Breast epithelium (tissue), 3 donors: ENCODE measurements around the gene PROM2.

ENCODE experiments used
- POLR2A ChIP-seq: fragments of 450-650 bp; IDR thresholded peaks from one replicate; pipeline ENCODE4 v1.6.1; 2016; ENCODE audit warnings: antibody characterized with exemption, mild to moderate bottlenecking, moderate library complexity
- POLR2AphosphoS5 ChIP-seq, 3 donors: sonication (generic); formaldehyde crosslinking; IDR thresholded peaks; one replicate each; pipeline ENCODE4 v1.6.1; 2017; ENCODE audit warnings: antibody characterized with exemption in 3 of 3
- TF ChIP-seq, protein P1 (sequence below), 3 donors: fragments of 450-650 bp; IDR thresholded peaks; one replicate each; pipeline ENCODE4 v1.5.1; 2016 to 2017; ENCODE audit warnings: antibody characterized with exemption in 3 of 3, mild to moderate bottlenecking in 3 of 3, moderate library complexity in 3 of 3

DNA sequence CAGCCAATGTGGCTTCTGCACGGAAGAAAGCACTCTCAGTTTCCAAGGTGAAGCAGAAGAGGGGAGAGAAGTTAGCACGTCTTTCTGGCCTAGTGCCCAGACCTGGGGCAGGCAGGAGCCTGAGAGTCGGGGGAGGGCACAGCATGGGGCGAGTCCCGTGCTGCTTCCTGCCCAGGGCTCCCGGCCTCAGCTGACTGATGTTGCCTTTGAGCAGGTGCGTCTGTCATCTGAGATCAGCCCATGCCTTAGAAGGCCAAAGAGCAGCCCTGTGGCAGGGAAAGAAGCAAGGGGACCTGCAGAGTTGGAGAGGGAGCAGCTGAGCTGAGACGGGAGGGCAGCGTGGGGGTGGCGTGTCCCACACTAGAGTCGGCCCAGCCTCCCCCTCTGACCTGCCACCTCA, 26.2 kb downstream of the PROM2 start:
- TF ChIP-seq, protein P1, sequence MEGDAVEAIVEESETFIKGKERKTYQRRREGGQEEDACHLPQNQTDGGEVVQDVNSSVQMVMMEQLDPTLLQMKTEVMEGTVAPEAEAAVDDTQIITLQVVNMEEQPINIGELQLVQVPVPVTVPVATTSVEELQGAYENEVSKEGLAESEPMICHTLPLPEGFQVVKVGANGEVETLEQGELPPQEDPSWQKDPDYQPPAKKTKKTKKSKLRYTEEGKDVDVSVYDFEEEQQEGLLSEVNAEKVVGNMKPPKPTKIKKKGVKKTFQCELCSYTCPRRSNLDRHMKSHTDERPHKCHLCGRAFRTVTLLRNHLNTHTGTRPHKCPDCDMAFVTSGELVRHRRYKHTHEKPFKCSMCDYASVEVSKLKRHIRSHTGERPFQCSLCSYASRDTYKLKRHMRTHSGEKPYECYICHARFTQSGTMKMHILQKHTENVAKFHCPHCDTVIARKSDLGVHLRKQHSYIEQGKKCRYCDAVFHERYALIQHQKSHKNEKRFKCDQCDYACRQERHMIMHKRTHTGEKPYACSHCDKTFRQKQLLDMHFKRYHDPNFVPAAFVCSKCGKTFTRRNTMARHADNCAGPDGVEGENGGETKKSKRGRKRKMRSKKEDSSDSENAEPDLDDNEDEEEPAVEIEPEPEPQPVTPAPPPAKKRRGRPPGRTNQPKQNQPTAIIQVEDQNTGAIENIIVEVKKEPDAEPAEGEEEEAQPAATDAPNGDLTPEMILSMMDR (IDR thresholded peaks at IDR 0.05) = no peak
- TF ChIP-seq POLR2A = no peak
- TF ChIP-seq POLR2AphosphoS5 (IDR thresholded peaks at IDR 0.05) = no peak
